ENCODE measurements around the gene DCUN1D1. TPM values are rescaled to one million over a fixed set of nuclear protein-coding genes. Genes with fewer than 3 reads are reported as not detected.

The DCUN1D1 gene
- total RNA-seq, 1 donor from 2014 or later, result 25.5 TPM

DNA sequence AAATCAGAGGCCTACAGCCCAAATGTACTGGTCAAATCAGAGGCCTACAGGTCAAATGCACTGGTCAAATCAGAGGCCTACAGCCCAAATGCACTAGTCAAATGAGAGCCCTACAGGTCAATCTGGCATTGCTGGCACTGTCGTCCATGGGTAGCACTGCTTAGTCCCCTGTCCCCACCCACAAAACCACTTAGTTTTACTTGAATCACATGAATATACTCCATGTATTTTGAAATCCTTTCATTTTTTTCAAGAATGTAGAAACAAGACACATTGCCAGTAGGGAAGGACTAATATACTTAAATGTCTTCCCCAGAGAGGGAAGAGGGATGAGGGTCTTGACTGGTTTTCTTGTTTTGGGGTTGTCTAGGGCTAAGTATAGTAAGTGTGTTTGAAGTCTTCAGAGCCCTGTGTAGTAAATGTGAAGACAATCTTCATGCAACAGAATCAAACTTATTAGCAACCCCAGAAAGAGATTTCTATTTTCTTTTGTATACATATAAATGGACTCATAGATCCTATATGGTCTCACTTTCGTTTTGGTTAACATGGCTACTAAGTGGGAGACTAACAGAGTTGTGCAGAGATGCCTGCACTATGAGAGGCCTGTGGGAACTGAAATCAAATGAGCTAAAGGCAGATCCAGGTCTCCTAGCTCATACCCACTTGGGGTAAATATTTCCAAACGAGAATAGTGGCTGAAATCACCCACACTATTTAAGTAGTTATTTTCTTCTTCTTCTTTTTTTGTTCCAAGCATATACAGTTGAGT, 38.3 kb upstream of the DCUN1D1 start:
- no peaks in the 10 kb centered on the region for H3K27me3 ChIP-seq
- intact Hi-C loops (cut with DNase I), result no loop called here
- peaks cover 3 to 50% of the 10 kb centered on the region in 2 donors for H3K36me3 ChIP-seq
- no peaks in the 10 kb centered on the region for H3K9me3 ChIP-seq
- TF ChIP-seq CTCF (IDR thresholded peaks at IDR 0.05) (no peak), POLR2AphosphoS5 (IDR thresholded peaks at IDR 0.05; ENCODE audit: insufficient read depth in 1 of 2, low read depth in 1 of 2) (no peak), POLR2A (IDR thresholded peaks at IDR 0.05) (no peak)
- no peaks in the 10 kb centered on the region for H3K4me1 ChIP-seq
- H3K4me3 ChIP-seq, result no peak overlapping the region
- no peak overlapping the region for H3K27ac ChIP-seq
- no peak for DNase-seq (ENCODE audit: extremely low spot score in 2 of 2)

GRCh38 chr3:183015185-183015584, 34.8 kb upstream of the DCUN1D1 start:
- intact Hi-C loops (cut with DNase I), result no loop called here
- Histone ChIP-seq H3K4me3 (no peak overlapping the region), H3K27me3 (no peaks in the 10 kb centered on the region), H3K4me1 (no peaks in the 10 kb centered on the region), H3K27ac (no peak overlapping the region), H3K9me3 (no peaks in the 10 kb centered on the region), H3K36me3 (peaks cover 3 to 35% of the 10 kb centered on the region in 2 donors)
- TF ChIP-seq POLR2A (IDR thresholded peaks at IDR 0.05) (no peak), POLR2AphosphoS5 (IDR thresholded peaks at IDR 0.05; ENCODE audit: insufficient read depth in 1 of 2, low read depth in 1 of 2) (no peak), CTCF (IDR thresholded peaks at IDR 0.05) (no peak)
- no peak for DNase-seq (ENCODE audit: extremely low spot score in 2 of 2)

- H3K27ac ChIP-seq, result no peak overlapping the region
- H3K27me3 ChIP-seq, result no peaks in the 10 kb centered on the region
- no peaks in the 10 kb centered on the region for H3K9me3 ChIP-seq
- H3K4me1 ChIP-seq, result no peaks in the 10 kb centered on the region
- DNase-seq (ENCODE audit: extremely low spot score in 2 of 2), result no peak
- H3K36me3 ChIP-seq, result peaks cover 3 to 23% of the 10 kb centered on the region in 2 donors
- intact Hi-C loops (cut with DNase I), result no loop called here
- TF ChIP-seq CTCF (IDR thresholded peaks at IDR 0.05) (no peak), POLR2AphosphoS5 (IDR thresholded peaks at IDR 0.05; ENCODE audit: insufficient read depth in 1 of 2, low read depth in 1 of 2) (no peak), POLR2A (IDR thresholded peaks at IDR 0.05) (no peak)
- H3K4me3 ChIP-seq, result no peak overlapping the region
Observed at GRCh38 chr3:183013856-183014255, 33.5 kb upstream of the DCUN1D1 start.

GRCh38 chr3:183013074-183013473, 32.7 kb upstream of the DCUN1D1 start:
- Histone ChIP-seq H3K4me1 (no peaks in the 10 kb centered on the region), H3K36me3 (peaks cover 3 to 19% of the 10 kb centered on the region in 2 donors)
- DNase-seq (ENCODE audit: extremely low spot score in 2 of 2), result no peak

More at GRCh38 chr3:183013074-183013473, 32.7 kb upstream of the DCUN1D1 start:
- no peak for TF ChIP-seq CTCF (IDR thresholded peaks at IDR 0.05)
- no peak for TF ChIP-seq POLR2AphosphoS5 (IDR thresholded peaks at IDR 0.05; ENCODE audit: insufficient read depth in 1 of 2, low read depth in 1 of 2)
- TF ChIP-seq POLR2A (IDR thresholded peaks at IDR 0.05), result no peak
- no peaks in the 10 kb centered on the region for H3K9me3 ChIP-seq
- no peak overlapping the region for H3K4me3 ChIP-seq
- no peaks in the 10 kb centered on the region for H3K27me3 ChIP-seq
- intact Hi-C loops (cut with DNase I), result no loop called here
- no peak overlapping the region for H3K27ac ChIP-seq
